Coronary artery (tissue), 2 donors: ENCODE results near the gene PRKRA.
A peak's percentile ranks its signal among the peaks of the same experiment; 100 is the strongest.
"Not testable (repeated sequence)": the region's sequence is repeated elsewhere in the genome, so short reads cannot be mapped to it uniquely, and the experiment has no call there.

Experiments
- DNase-seq: peaks from one replicate; pipeline ENCODE4 v3.0.0-alpha.2; 2017; ENCODE audit warnings: low spot score
- H3K27ac ChIP-seq, 2 donors: fragments of 200-600 bp; sonication (generic); one replicate each; pipeline ENCODE4 v1.5.1; 2016 to 2019
- H3K4me3 ChIP-seq: fragments of 200-600 bp; sonication (generic); 2 replicates; pipeline ENCODE4 v1.5.1; 2016; ENCODE audit warnings: mild to moderate bottlenecking, moderate library complexity
- TF ChIP-seq, protein P1 (sequence below): fragments of 200-600 bp; sonication (generic); IDR thresholded peaks from one replicate; pipeline ENCODE4 v1.5.1; 2019; ENCODE audit warnings: antibody characterized with exemption

PRKRA gene

GRCh38 chr2:178415979-178416378 is 35.0 kb downstream of the PRKRA start:
- no peak for DNase-seq
- TF ChIP-seq, protein P1, sequence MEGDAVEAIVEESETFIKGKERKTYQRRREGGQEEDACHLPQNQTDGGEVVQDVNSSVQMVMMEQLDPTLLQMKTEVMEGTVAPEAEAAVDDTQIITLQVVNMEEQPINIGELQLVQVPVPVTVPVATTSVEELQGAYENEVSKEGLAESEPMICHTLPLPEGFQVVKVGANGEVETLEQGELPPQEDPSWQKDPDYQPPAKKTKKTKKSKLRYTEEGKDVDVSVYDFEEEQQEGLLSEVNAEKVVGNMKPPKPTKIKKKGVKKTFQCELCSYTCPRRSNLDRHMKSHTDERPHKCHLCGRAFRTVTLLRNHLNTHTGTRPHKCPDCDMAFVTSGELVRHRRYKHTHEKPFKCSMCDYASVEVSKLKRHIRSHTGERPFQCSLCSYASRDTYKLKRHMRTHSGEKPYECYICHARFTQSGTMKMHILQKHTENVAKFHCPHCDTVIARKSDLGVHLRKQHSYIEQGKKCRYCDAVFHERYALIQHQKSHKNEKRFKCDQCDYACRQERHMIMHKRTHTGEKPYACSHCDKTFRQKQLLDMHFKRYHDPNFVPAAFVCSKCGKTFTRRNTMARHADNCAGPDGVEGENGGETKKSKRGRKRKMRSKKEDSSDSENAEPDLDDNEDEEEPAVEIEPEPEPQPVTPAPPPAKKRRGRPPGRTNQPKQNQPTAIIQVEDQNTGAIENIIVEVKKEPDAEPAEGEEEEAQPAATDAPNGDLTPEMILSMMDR = no peak
- Histone ChIP-seq H3K27ac (no peak overlapping the region), H3K4me3 (no peak overlapping the region)

DNA sequence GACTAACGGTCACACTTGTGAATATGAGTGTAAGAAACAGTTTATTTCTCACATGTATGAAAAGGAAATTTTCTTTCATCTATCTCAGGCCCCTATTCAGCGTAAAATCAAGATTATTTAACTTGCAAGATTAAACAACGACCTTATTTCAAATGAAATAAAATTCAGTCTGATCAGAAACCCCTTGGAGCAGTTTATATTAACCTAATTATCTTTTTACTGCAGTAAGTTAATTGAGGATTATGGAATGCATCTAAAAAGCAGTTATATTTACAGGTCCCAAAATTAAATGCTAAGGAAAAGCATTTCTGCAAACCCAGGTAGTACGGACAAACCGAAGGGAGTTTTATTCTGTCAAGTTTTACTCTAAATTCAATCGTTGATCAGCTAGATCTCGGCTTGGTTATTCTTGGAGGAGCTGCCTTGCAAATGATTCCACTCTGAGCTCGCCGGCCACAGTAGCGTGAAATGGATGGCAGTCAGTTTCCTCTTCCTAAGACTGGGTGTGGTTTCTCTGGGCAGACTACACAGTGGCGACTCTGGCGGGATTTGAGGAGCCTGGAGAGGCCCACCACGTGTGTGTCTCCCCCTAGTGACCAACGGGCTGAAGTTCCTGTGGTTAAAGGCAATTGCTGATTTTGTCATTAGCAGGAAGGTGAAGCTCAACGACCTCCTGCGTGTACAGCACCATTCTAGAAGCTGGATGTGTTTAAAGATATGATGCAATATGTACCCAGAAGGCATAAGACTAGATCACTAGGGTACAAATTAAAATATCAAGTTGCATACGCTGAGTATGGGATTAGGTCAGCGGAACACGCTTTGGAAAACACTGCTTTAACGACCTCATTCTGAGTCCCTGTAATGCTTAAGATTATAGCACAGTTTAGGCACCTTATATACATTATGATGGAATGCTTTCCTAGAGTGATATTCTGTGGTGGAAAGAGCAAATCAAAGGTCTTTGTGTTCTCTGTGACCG is 36.4 kb downstream of the PRKRA start:
- H3K4me3 ChIP-seq = peak overlapping the region; percentile 75
- H3K27ac ChIP-seq = peak overlapping the region; percentile 88 to 89
- TF ChIP-seq, protein P1 = peak; percentile 80
- DNase-seq = peak; percentile 92

DNA sequence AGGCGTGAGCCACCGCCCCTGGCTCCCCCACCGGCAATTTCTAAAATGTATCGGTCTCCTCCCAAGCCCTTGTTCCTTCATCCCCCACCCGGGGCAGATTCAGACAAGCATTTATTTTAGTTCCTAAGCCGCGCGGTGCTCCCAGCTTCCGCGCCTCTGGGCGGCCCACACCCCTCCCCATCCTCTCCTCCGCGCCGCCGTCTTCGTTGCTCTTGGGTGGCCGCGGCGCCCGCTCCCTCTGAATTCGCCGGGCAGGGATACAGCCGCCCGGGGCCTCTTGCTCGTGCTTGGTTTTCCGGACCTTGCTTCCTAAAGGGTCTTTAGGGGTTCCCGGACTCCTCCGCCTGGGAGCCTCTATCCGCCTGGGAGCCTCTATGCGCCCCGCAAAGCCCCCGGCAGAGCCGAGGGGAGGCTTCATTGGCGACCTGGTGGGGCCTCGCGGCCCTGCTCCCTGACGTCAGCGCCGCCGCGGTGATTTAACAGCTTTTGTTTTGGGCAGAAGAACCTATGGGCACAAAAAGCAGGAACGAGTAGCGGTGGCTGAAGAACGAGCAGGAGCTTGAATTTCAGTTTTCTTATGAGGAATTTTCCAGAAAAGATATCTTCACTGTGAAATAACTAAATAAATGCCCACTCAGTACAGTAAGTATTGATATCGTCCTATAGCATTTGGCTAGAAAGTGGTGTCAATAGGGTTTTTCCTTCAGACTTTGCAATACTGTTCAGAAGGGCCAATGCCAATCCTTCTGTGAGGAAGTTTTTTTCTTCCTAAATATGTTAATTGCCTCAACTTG is 37.3 kb downstream of the PRKRA start:
- H3K27ac ChIP-seq = peak overlapping the region; percentile 88 to 89
- DNase-seq = peak; percentile 84
- H3K4me3 ChIP-seq = peak overlapping the region; percentile 75
- TF ChIP-seq, protein P1 = no peak

GRCh38 chr2:178412453-178412852 is 38.5 kb downstream of the PRKRA start:
- DNase-seq = not testable (repeated sequence)

DNA sequence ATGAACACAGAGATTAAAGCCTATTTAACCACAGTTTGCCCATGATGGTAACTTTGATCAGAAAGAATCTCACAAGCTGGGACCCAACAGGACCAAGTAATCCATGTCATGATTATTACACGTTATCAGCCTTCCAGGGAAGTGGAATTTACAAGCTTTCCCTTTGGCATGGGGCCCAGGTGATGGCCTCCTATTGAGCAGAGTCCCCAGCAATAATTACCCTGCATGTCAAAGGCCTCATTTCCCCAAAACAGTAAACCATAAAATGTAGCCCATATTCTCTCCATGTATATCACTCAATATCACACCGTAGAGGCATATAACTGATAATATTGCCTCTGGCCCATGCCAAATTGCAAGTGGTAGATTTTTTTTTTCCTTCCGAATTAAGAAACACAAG is 38.9 kb downstream of the PRKRA start:
- no peak overlapping the region for H3K27ac ChIP-seq
- TF ChIP-seq, protein P1 = no peak
- no peak overlapping the region for H3K4me3 ChIP-seq
- DNase-seq = no peak

More at GRCh38 chr2:178412453-178412852, 38.5 kb downstream of the PRKRA start:
- H3K27ac ChIP-seq, H3K4me3 ChIP-seq: not testable (repeated sequence)

- TF ChIP-seq, protein P1 = no peak
- no peak for DNase-seq
- Histone ChIP-seq H3K27ac (no peak overlapping the region), H3K4me3 (no peak overlapping the region)
Measured at GRCh38 chr2:178409261-178409660, 41.7 kb downstream of the PRKRA start.

DNA sequence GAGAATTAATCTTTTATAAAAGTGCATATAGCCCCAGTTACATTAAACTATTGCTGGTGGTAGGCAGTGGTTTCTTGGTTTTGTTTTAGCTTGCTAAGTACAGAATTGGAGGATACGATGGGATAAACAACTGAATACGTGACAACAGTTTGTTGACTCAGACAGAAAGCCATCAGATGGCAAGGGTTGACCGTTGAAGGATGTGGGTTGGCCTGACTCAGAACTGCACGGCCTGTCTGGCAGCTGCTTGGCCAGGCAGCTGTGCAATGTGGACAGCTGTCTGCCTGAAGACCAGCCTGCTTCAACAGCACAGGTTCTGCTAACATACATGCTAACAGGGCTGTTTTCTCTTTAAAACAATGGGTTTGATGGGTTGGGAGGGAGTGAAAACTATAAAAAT is 46.6 kb downstream of the PRKRA start:
- H3K4me3 ChIP-seq = no peak overlapping the region
- DNase-seq = no peak
- H3K27ac ChIP-seq = no peak overlapping the region
- TF ChIP-seq, protein P1 = no peak
